Endothelial cell (in vitro differentiated cells): Measurements from ENCODE around the gene ME1. TPM values are rescaled to one million over a fixed set of nuclear protein-coding genes. Genes with fewer than 3 reads are reported as not detected.

Experiments
- DNase-seq: peaks from one replicate; pipeline ENCODE4 v3.0.0; 2021; ENCODE audit warnings: low spot score
- H3K27ac Mint-ChIP-seq: one replicate; pipeline ENCODE4 v1.8.0; 2021; ENCODE audit warnings: mixed read lengths, inconsistent platforms; ENCODE audit not compliant: unreplicated experiment
- H3K27me3 Mint-ChIP-seq: one replicate; pipeline ENCODE4 v1.8.0; 2021; ENCODE audit warnings: mild to moderate bottlenecking, moderate library complexity, mixed read lengths, inconsistent platforms; ENCODE audit not compliant: unreplicated experiment
- H3K36me3 Mint-ChIP-seq: one replicate; pipeline ENCODE4 v1.8.0; 2021; ENCODE audit warnings: mild to moderate bottlenecking, low read depth, mixed read lengths, inconsistent platforms; ENCODE audit not compliant: unreplicated experiment
- H3K4me1 Mint-ChIP-seq: one replicate; pipeline ENCODE4 v1.8.0; 2021; ENCODE audit warnings: mild to moderate bottlenecking, mixed read lengths, inconsistent platforms; ENCODE audit not compliant: unreplicated experiment
- H3K4me3 Mint-ChIP-seq: one replicate; pipeline ENCODE4 v1.8.0; 2021; ENCODE audit warnings: mild to moderate bottlenecking, mixed read lengths, inconsistent platforms; ENCODE audit not compliant: unreplicated experiment
- H3K9me3 Mint-ChIP-seq: one replicate; pipeline ENCODE4 v1.8.0; 2021; ENCODE audit warnings: mixed read lengths, inconsistent platforms; ENCODE audit not compliant: unreplicated experiment
- CTCF ChIP-seq: fragments of 200-600 bp; sonication (generic); IDR thresholded peaks from one replicate; pipeline ENCODE4 v1.5.0; 2021; ENCODE audit warnings: antibody characterized with exemption; ENCODE audit not compliant: unreplicated experiment
- total RNA-seq: library from RNA; stranded (reverse); fragmentation: NEBNext Ultra II Directional; extraction: Animal tissue kit (Norgen Biotek cat#: 25700); gene quantifications from one replicate; pipeline ENCODE4 v1.2.1, GENCODE V29; 2021; ENCODE audit not compliant: unreplicated experiment

The ME1 gene
- total RNA-seq, 1 donor from 2014 or later = 13.4 TPM

- peaks cover 12% of the 10 kb centered on the region for H3K4me1 Mint-ChIP-seq
- peaks cover 24% of the 10 kb centered on the region for H3K36me3 Mint-ChIP-seq
- H3K9me3 Mint-ChIP-seq = no peaks in the 10 kb centered on the region
- TF ChIP-seq CTCF = no peak
- no peak for DNase-seq
- H3K27me3 Mint-ChIP-seq = peaks cover 4% of the 10 kb centered on the region
- H3K27ac Mint-ChIP-seq = no peak overlapping the region
- no peak overlapping the region for H3K4me3 Mint-ChIP-seq
These were observed 242.3 kb downstream of the ME1 start for GRCh38 chr6:83188501-83188900.

- H3K9me3 Mint-ChIP-seq = no peaks in the 10 kb centered on the region
- no peak overlapping the region for H3K27ac Mint-ChIP-seq
- TF ChIP-seq CTCF = no peak
- no peaks in the 10 kb centered on the region for H3K27me3 Mint-ChIP-seq
- peaks cover 28% of the 10 kb centered on the region for H3K36me3 Mint-ChIP-seq
- H3K4me1 Mint-ChIP-seq = peaks cover 2% of the 10 kb centered on the region
- no peak for DNase-seq
- peak overlapping the region; percentile 14 for H3K4me3 Mint-ChIP-seq
These were observed 245.8 kb downstream of the ME1 start for GRCh38 chr6:83185096-83185495.

GRCh38 chr6:83183082-83183828 lies 247.6 kb downstream of the ME1 start:
- no peak for DNase-seq
- no peak overlapping the region for H3K4me3 Mint-ChIP-seq
- peaks cover 28% of the 10 kb centered on the region for H3K36me3 Mint-ChIP-seq
- H3K9me3 Mint-ChIP-seq = no peaks in the 10 kb centered on the region
- peaks cover 2% of the 10 kb centered on the region for H3K4me1 Mint-ChIP-seq
- no peaks in the 10 kb centered on the region for H3K27me3 Mint-ChIP-seq
- no peak for TF ChIP-seq CTCF
- H3K27ac Mint-ChIP-seq = no peak overlapping the region

DNA sequence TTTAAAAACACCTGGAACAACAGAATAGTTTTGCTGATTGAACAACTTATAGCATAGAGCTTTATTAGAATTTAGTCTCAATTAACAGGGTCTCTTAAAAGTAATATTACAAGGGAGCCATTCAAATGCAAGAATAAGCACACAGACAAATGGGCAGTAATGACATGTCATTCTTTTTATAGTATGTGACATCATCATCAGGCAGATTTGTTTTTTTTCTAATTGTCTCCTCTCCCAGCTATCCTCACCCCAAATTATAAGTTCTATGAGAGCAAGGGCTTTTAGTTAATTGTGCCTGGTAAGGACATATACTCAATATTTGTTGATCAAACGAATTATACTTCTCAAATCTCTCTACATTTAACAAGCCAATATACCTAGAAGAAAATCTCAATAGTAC lies 248.7 kb downstream of the ME1 start:
- no peak overlapping the region for H3K4me3 Mint-ChIP-seq
- no peaks in the 10 kb centered on the region for H3K9me3 Mint-ChIP-seq
- H3K4me1 Mint-ChIP-seq = peaks cover 2% of the 10 kb centered on the region
- no peak for TF ChIP-seq CTCF
- no peaks in the 10 kb centered on the region for H3K27me3 Mint-ChIP-seq
- peaks cover 33% of the 10 kb centered on the region for H3K36me3 Mint-ChIP-seq
- DNase-seq = no peak
- H3K27ac Mint-ChIP-seq = no peak overlapping the region

GRCh38 chr6:83180426-83180950 lies 250.4 kb downstream of the ME1 start:
- peaks cover 29% of the 10 kb centered on the region for H3K36me3 Mint-ChIP-seq
- no peak overlapping the region for H3K27ac Mint-ChIP-seq
- no peak for TF ChIP-seq CTCF

More at GRCh38 chr6:83180426-83180950, 250.4 kb downstream of the ME1 start:
- no peak overlapping the region for H3K4me3 Mint-ChIP-seq
- H3K27me3 Mint-ChIP-seq = no peaks in the 10 kb centered on the region
- no peak for DNase-seq
- no peaks in the 10 kb centered on the region for H3K9me3 Mint-ChIP-seq
- peaks cover 2% of the 10 kb centered on the region for H3K4me1 Mint-ChIP-seq
